Hematopoietic multipotent progenitor cell treated with erythropoietin and hydrocortisone succinate and interleukin-3 and kit ligand, for 17 days (in vitro differentiated cells): Measurements from ENCODE around the gene NEMP1.
"Not testable (repeated sequence)": the region's sequence is repeated elsewhere in the genome, so short reads cannot be mapped to it uniquely, and the experiment has no call there.

Source experiments
- DNase-seq: peaks from one replicate; pipeline ENCODE4 v3.0.0-alpha.2; 2015; ENCODE audit warnings: low spot score

NEMP1 gene

DNA sequence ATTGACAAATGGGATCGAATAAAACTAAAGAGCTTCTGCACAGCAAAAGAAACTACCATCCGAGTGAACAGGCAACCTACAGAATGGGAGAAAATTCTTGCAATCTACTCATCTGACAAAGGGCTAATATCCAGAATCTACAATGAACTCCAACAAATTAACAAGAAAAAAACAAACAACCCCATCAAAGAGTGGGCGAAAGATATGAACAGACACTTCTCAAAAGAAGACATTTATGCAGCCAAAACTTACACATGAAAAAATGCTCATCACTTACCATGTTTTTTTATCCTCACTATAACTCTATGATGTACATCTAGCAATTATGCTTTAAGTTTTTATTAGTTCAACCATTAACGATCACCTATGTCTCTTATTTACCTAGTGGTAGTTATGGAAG lies 24.7 kb downstream of the NEMP1 start:
- DNase-seq: not testable (repeated sequence)

DNA sequence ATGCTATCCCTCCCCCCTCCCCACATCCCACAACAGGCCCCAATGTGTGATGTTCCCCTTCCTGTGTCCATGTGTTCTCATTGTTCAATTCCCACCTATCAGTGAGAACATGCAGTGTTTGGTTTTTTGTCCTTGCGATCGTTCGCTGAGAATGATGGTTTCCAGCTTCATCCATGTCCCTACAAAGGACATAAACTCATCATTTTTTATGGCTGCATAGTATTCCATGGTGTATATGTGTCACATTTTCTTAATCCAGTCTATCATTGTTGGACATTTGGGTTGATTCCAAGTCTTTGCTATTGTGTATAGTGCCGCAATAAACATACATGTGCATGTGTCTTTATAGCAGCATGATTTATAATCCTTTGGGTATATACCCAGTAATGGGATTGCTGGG lies 25.4 kb downstream of the NEMP1 start:
- DNase-seq: not testable (repeated sequence)

DNA sequence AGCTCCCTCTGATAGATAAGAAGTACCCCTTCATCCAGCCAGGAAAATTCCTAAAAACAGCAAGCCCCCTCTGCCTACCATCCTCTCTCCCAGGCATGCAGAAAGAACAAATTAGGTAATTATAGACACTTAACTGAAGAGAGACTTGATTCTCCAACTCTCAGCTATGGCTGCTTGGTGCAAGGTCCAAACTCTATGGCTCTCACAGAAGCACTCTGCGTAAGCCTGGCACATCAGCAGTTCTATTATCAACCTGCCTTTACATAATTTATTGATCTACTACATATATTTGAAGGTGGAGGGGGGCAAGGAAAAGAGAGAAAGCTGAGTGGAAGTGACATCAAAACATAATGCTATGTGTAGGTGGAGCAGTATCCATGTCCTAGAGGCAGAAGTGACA lies 27.6 kb downstream of the NEMP1 start:
- no peak for DNase-seq

DNA sequence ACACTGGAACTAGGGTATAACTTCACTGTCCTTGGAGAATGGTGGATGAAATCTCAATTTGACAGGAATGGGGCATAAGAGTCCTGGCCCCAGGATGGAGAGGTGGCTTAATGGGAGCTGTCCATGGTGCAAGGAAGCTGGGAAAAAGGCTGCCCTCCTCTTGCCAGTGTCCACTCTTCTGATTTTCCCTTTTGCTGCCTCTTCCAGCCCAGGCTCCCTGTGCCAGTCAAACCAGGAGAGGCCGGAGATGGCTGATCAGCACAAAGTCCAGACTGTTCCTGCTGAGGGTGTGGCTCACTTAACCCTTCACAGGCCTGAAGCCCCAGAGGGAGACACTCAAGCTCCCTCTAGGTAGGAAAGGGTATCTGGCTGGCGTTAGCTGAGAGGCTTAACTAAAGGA lies 28.7 kb downstream of the NEMP1 start, which contains the start of gene MYO1A:
MYO1A (minus strand) TSS at position 240 of the 400 bp plus-strand sequence. CDS start 1,806 bp downstream, outside the sequence.
- no peak for DNase-seq

DNA sequence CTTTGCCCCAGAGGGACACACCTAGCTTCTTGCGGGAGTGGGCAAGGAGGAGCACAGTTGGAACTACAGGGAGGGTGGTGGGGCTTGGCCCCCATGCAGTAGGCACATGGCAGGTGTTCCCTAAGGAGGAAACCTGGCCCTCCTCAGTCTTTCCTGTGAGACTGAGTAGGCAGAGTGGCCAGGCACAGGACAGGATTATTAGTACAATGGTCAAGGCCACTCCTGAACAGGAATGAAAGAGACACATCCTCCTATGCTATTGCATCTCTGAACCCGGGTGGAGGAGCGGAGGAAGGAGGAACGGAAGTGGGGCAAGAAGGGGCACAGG lies 29.5 kb downstream of the NEMP1 start:
- no peak for DNase-seq

DNA sequence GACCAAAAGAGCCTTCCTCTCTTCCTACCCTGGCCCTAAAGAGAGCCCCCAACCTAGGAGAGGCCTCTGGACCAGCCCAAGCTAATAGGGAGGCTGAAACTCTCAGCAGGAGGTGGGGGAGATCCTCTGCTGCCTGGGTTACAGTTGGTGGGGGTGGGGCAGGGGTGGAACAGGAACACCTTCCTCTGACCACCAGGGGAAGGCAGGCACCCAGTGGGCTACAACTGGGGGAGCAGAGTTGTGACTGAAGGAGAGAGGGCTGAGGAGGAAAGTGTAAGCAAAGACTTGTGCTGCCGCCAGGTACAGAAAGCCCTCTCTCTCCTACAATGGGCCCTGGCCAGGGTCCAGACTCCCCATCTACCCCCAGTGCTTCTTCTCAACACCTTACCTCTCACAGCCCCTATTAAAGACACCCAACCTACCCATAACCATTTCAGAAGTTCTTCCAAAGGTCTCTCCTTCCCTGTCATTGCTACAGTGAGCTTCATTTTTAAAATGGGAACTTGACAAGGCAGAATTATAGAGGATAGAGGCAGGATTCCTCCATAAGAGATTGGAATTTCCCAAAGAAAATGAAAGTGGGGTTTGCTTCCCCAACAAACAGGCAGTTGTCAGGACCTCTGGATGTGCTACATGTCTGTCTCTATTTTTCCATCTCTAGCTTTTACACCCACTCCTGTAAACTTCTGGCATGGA lies 30.0 kb downstream of the NEMP1 start:
- no peak for DNase-seq

DNA sequence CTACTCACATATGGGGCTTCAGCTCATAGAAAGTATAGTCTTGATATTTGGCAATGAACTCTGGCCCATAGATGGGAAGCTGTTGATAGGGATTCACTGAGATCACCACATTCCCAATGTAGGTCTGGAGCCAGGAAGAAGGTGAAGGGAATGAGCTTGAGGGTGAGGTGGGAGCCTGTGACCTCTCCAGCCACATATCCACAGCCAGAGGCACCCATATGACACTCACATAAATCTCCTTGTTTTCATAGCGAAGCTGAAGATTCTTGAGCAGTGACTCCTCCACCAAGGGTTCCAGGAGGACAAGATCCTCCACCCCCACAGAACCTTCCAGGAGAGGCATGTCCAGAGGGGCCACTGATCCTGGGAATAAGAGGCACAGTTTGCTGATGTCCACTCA lies 30.6 kb downstream of the NEMP1 start:
- no peak for DNase-seq

DNA sequence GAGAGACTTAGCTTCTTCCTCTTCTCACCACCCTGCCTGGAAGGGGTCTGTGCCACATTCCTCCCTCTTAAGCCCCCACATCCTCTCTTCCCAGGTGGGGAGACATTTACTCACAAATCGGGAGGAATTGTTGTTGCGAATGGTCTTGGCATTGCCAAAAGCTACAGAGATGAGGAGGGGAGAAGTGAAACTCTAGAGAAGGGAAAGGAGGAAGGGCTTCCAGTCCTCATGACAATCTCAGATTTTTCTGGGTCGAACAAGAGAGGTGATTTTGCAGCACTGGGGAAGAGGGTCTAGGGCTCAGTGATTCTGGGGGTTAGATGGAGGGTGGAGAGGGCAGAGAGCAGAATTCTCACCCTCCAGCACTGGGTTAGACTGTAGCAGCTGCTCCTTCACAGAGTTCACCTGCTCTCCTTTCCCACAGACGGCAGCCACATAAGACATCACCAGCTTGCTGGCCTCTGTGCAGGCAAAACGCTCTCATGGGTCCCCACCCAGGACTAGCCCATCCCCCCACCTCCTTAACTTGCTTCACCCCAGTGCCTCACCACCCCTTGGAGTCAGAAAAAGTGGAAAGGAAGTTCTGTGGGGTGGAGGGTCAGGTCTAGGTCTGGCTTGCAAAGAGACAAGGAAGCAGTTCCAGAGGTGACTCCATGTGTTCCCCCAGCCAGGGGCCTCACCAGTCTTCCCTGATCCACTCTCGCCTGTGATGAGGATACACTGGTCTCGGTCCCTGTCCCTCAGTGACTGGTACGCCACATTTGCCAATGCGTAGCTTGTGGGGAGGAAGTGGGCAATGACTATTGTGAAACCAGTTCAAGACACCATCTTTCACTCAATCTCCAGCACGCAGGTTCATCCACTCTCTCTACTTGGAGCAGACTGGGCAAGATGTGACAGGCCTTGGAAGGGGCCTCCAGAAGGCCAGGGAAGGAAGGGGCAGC lies 31.4 kb downstream of the NEMP1 start:
- no peak for DNase-seq

DNA sequence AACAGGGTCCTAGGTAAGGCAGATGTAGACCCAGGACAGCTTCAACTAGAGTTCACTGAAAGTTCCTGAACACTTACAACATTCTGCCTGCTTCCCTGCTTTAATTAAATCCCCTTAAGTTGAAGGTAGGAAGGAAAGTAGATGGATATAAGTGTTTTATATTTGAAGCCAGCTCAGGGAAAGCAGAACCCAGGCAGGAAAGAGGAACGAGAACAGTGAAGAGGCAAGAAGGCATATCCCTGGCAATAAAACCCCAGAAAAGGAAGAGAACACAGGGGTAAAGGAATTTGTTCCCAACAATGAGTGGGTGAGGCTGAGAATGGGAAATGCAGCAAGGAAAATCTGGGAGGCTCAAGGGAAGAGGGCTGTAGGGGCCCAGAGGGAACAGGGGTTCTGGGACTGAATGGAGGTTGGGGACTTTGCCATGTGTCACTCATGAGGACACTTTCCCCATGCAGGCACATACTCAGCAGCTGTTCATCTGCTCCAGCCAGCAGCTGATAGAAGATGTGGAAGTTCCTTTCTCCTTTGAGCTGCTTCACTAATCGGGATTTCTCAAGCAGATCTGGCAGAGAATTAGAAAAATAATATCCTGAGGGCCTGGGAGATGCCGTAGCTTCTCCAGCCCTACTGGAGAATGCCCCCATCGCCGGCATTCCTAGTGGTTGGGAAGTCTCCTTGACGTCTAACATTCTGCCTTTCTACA lies 32.4 kb downstream of the NEMP1 start:
- DNase-seq: no peak

DNA sequence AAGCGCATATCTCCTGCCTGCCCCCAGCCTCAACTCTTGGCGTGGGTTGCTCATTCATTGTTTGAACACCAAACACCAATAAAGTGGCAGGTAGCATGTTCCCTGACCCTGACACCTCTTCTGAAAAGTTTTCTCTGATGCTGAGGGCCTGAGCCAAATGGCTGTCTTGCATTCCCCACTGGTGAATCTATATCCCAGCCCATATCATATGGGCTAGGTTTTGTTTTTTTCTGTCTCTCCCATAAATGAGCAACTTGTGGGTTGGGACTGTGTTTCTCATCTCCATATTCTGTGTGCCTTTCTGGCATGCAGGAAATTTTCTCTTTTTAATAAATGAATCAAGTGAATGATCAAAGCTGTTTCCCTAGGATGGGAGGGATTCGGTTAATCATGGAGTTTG lies 33.7 kb downstream of the NEMP1 start:
- no peak for DNase-seq

DNA sequence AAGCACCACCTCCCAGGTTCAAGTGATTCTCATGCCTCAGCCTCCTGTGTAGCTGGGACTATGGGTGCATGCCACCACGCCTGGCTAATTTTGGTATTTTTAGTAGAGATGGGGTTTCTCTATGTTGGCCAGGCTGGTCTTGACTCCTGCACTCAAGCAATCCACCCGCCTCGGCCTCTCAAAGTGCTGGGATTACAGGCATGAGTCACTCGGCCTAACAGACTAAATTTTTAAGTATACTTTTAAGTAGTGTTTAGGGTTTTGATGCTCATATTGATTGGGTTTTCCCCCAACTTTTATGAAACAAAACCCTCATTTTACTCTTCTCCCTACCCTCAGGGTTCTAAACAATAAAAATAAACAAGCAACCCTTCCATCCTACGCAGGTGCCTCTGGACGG lies 34.1 kb downstream of the NEMP1 start:
- DNase-seq: no peak

DNA sequence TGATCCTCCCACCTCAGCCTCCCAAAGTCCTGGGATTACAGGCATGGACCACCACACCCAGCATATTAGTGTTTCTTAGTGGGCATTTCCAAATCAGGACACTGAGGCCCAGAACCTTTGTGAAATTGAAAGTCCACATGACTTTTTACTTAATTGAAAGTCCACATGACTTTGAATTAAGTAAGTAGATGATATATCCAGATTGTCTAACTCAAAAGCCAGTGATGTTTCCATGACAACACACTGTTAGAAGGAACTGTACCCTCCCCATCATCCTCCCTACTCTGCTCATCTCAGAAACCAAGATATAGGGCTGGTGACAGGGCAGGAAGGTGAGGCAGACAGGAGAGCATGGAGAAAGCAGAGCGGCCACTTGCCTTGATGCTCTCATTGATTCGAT lies 35.9 kb downstream of the NEMP1 start:
- DNase-seq: no peak

DNA sequence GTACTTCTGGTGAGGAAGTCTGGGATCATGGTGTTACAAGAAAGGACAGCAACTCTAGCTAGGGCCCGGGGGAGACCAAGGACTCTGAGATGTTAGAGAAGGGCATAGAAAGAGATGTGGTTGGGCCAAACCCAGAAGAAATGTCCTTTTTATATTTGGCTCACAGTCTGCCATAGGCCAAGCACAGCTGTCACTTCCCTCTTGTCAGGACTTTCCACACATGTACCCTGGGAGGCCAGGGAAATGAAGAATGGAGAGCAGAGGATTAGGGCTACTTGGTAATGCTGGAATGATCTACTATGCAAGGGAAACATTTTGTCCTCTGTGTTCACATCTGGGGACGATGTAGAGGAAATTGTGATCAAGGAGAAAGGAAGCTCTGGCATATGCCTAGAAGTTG lies 37.8 kb downstream of the NEMP1 start:
- no peak for DNase-seq

DNA sequence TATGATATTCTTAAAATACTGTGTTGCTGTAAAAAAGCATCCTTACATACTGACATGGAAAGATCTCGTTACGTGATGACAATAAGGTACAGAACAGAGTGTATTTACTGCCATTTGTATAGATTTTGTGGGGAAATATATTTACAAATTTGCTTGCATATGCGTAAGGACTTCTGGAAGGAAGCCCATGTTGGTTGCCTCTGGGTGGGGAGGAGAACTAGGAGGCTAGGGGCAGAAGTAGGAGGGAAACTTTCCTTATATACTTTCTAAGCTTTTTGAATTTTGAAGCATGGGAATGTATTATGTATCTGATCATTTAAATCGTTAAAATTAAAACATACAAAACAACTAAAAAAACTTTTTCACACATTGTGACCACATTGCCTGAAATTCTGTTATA lies 38.4 kb downstream of the NEMP1 start:
- no peak for DNase-seq

DNA sequence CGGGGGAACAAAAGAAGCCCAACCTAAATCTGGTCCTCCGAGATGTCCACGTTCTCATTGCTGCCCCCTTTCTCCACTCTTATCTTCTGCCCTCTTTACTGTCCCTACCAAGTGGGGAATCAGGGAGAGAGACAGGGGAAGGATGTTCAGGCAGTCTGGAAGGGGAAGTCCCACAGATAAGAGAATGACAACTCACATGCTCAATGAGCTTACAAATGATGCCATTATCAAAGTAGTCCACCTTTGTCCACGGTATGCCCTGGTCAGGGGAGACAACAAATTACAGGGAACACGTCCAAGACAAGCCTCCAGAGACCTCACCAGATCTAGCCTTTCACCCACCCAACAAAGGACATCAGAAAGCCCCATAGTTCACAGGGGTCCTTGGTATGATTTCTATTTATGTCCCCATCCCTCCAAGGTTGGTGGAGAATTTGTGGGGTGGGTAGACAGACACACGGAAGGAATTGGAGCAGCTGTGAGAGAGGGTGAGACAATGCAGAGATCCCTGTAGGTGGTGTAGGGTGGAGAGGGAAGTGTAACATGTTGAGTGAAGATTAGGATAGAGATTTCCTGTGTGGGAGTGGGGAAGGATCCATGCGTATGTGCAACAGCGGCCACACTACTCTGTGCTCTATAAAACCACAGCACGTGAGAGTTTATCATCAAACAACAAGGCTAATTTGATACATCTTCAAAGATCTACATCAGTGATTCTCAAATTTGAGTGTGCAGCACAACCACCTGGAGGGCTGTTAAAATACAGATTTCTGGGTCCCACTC lies 39.4 kb downstream of the NEMP1 start:
- DNase-seq: peak; percentile 25

DNA sequence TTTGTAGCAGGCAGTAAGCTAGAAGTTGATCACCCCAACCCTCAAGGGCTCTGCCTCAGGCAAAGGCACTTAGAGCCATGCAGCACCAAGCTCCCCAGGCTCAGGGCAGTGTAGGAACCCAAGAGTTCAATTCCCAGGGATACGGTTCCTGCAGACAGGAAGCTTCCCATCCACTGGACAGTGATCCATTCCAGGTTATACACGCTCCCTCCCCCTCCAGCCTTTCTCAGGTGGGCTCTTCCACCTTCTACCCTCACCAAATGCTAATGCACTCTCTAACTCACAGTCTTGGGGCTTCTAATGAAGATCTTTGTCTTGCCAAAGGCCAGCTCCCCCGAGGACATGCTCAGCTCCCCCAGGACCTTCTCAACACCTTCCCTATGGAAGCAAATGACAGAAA lies 41.3 kb downstream of the NEMP1 start:
- no peak for DNase-seq

DNA sequence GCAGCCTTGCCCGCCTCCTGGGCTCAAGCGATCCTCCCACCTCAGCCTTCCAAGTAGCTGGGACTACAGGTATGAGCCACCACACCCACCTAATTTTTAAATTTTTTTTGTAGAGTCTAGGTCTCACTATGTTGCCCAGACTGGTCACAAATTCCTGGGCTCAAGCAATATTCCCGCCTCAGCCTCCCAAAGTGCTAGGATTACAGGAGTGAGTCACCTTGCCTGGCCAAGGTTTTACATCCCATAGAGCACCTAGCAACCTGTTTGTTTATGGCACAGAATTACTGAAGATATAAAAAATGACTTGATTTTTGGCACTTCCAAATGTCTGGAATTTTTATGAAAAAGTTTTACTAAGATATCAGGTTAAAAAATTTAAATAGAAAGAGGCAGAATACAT lies 45.2 kb downstream of the NEMP1 start:
- DNase-seq: no peak

DNA sequence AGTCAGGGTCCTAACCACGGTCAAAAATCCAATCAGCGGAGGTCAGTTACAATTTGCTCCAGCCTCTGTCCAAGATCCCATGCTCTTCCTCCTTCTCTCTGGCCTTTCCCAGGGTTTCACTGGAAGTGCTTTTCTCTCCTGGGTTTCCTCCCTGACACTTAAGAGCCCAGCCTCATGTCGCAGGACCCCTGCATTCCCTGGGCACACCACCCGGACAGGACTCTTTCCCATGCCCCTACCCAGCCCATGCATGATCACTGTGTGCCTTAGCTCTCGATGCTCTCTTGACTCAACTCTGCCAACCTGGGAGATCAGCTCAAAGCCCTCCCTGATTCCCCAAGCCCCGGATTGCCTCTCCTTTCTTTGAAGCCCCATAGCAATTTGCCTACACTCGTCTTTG lies 46.8 kb downstream of the NEMP1 start:
- no peak for DNase-seq

DNA sequence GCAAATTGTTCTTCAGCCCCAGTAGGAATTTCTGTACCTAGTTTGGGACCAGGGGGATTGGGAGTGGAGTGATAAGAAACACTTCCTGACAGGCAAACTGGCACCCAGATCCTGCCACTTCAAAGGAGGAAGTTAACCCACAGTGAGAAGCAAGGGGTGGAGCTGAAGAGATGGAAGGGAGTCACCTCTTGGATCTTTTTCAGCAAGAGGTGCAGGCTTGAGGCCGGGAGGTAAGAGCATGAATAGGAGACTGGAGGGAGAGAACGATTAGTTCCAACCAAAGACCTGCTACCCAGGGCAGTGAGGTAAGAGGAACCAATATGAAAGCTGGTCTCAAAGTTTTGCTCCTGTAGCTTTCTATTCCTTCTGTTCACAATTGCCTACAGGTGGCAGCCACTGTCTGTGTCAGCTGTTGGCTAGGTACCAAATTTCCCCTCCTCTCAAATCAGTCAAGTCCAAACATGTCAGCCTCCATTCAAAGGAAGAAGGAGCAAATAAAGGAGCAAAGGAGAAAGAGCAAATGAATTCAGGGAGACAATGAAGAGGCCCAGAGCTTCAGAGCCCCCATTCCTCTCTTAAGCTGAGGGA lies 47.4 kb downstream of the NEMP1 start:
- no peak for DNase-seq

DNA sequence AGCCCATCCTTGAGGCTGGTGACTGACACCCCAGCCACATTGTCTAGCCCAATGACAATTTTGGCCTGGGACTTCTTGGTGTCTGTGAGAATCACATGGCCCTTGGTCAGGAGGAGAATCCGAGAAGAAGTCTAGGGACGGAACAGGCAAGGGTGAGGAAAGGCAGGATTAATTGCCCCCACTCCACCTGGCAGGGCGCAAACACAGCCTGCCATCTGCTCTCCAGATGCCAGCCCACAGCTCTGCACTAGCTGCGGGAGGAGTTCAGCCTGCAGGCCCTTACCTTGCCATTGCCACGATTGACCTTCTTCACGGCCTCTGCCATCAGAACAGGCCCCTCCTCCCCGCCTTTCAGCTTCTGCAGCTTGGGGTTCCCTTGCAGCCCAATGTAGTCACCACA lies 49.1 kb downstream of the NEMP1 start:
- no peak for DNase-seq

DNA sequence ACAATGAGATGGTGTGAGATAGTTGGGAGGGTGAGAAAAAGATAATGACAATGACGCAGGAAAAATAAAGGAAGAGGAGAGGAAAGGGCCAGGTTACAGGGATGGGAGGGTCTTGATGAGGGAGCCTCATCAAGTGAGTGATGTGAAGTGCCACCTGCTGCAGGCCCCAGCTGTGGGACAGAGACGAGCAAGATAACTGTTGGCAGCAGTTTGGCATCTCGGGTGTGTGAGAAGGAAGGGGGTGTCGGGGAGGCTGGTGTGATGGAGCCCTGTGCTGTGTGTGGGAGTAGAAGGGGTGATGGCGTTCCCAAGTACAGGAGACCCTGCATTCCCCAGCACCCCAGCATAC lies 50.8 kb downstream of the NEMP1 start:
- peak; percentile 13 for DNase-seq
